Right atrium auricular region (tissue), 2 donors: Measurements from ENCODE around the gene ZNF316. TPM values are rescaled to one million over a fixed set of nuclear protein-coding genes. Genes with fewer than 3 reads are reported as not detected.

Source experiments
- DNase-seq: peaks from one replicate; pipeline ENCODE4 v3.0.0-alpha.2; 2019; ENCODE audit warnings: low spot score
- H3K27ac ChIP-seq, 2 donors: fragments of 200-600 bp; sonication (generic); 1 replicate in 1 of 2; 2 replicates in 1 of 2; pipeline ENCODE4 v1.5.1; 2016 to 2019
- H3K27me3 ChIP-seq, 2 donors: fragments of 200-600 bp; sonication (generic); one replicate each; pipeline versions ENCODE4 v1.5.1 to v1.6.0; 2017 to 2019
- H3K36me3 ChIP-seq: fragments of 200-600 bp; sonication (generic); one replicate; pipeline ENCODE4 v1.5.1; 2016
- H3K4me1 ChIP-seq, 2 donors: fragments of 200-600 bp; sonication (generic); one replicate each; pipeline versions ENCODE4 v1.5.1 to v1.6.0; 2017 to 2019
- H3K4me3 ChIP-seq, 2 donors: fragments of 200-600 bp; sonication (generic); 1 replicate in 1 of 2; 2 replicates in 1 of 2; pipeline ENCODE4 v1.5.1; 2017 to 2019; ENCODE audit warnings: mild to moderate bottlenecking in 1 of 2, moderate library complexity in 1 of 2
- H3K9me3 ChIP-seq, 2 donors: fragments of 200-600 bp; sonication (generic); one replicate each; pipeline ENCODE4 v1.5.1; 2019
- total RNA-seq, 2 donors: library from RNA; depleted of rRNA; stranded (reverse); fragments of >200 nt; gene quantifications; one replicate each; pipeline ENCODE4 v1.1.0, GENCODE V29; 2016
- TF ChIP-seq, protein P1 (sequence below), 2 donors: fragments of 200-600 bp; sonication (generic); IDR thresholded peaks; one replicate each; pipeline ENCODE4 v1.5.1; 2019; ENCODE audit warnings: antibody characterized with exemption in 2 of 2

ZNF316 gene
- total RNA-seq, 2 donors from 2014 or later: 9.0 to 12.6 TPM

DNA sequence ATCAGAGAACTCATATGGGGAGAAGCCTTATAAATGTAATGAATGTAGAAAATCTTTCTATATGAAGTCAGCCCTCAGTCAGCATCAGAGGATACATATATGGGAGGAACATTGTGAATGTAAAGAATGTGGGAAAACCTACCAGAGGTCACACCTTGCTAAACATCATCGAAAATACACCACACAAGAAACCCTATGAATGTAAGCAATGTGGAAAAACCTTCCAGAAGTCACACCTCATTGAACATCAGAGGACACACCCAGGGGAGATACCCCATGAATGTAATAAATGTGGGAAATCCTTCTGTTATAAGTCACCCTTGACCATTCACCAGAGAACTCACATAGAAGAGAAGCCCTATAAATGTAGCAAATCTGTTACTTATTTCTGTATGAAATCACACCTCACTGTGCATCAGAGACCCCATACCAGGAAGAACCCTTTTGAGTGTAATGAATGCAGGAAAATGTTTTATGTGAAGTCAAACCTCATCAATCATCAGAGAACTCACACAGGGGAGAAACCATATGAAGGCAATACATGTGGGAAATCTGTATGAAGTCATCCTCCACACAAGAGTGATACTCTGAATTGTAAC, 38.8 kb downstream of the ZNF316 start:
- no peak overlapping the region for H3K27ac ChIP-seq
- peaks cover 37 to 86% of the 10 kb centered on the region in 2 donors for H3K9me3 ChIP-seq
- TF ChIP-seq, protein P1, sequence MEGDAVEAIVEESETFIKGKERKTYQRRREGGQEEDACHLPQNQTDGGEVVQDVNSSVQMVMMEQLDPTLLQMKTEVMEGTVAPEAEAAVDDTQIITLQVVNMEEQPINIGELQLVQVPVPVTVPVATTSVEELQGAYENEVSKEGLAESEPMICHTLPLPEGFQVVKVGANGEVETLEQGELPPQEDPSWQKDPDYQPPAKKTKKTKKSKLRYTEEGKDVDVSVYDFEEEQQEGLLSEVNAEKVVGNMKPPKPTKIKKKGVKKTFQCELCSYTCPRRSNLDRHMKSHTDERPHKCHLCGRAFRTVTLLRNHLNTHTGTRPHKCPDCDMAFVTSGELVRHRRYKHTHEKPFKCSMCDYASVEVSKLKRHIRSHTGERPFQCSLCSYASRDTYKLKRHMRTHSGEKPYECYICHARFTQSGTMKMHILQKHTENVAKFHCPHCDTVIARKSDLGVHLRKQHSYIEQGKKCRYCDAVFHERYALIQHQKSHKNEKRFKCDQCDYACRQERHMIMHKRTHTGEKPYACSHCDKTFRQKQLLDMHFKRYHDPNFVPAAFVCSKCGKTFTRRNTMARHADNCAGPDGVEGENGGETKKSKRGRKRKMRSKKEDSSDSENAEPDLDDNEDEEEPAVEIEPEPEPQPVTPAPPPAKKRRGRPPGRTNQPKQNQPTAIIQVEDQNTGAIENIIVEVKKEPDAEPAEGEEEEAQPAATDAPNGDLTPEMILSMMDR (IDR thresholded peaks at IDR 0.05): no peak
- H3K27me3 ChIP-seq: no peaks in the 10 kb centered on the region
- H3K4me3 ChIP-seq: no peak overlapping the region
- no peaks in the 10 kb centered on the region for H3K36me3 ChIP-seq
- H3K4me1 ChIP-seq: no peaks in the 10 kb centered on the region
- no peak for DNase-seq

DNA sequence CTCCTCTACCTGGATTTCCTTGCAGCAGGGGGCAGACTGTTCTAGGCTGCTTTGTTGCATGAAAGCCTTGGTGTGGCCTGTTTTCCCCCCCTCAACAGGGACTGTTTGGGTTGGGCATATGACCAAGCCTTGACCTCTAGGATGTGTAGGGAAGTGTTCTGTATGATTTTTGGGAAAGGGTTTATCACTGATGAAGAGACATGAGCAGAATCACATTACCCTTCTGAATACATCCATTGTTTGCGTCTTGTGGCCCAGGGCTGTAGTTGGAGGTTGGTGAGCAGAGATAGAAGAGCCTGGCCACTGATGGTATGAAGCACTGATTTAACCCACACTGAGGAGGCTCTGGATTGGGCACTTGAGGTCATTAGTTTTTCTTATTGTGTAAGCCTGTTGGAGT, 43.0 kb downstream of the ZNF316 start:
- H3K9me3 ChIP-seq: peaks cover 47 to 99% of the 10 kb centered on the region in 2 donors
- TF ChIP-seq, protein P1 (IDR thresholded peaks at IDR 0.05): no peak
- H3K4me1 ChIP-seq: no peaks in the 10 kb centered on the region

DNA sequence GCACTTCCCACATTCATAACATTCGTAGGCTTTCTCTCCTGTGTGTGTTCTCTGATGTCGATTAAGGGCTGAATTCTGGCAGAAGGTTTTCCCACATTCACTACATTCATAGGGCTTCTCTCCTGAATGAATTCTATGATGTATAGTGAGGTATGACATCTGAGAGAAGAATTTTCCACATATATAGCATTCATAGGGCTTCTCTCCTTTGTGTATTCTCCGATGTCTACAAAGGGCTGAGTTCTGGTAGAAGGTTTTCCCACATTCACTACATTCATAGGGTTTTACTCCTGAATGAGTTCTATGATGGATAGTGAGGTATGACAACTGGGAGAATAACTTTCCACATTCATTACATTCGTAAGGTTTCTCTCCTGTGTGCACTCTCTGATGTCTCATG, 54.0 kb downstream of the ZNF316 start:
- Histone ChIP-seq H3K4me3 (no peak overlapping the region), H3K4me1 (no peaks in the 10 kb centered on the region), H3K27me3 (no peaks in the 10 kb centered on the region), H3K9me3 (peaks cover 59 to 100% of the 10 kb centered on the region in 2 donors), H3K27ac (no peak overlapping the region), H3K36me3 (peaks cover 99% of the 10 kb centered on the region)
- TF ChIP-seq, protein P1 (IDR thresholded peaks at IDR 0.05): no peak
- no peak for DNase-seq

More for the DNA sequence above, 43.0 kb downstream of the ZNF316 start:
- no peak overlapping the region for H3K27ac ChIP-seq
- H3K36me3 ChIP-seq: no peaks in the 10 kb centered on the region
- DNase-seq: no peak
- H3K27me3 ChIP-seq: no peaks in the 10 kb centered on the region
- H3K4me3 ChIP-seq: no peak overlapping the region

DNA sequence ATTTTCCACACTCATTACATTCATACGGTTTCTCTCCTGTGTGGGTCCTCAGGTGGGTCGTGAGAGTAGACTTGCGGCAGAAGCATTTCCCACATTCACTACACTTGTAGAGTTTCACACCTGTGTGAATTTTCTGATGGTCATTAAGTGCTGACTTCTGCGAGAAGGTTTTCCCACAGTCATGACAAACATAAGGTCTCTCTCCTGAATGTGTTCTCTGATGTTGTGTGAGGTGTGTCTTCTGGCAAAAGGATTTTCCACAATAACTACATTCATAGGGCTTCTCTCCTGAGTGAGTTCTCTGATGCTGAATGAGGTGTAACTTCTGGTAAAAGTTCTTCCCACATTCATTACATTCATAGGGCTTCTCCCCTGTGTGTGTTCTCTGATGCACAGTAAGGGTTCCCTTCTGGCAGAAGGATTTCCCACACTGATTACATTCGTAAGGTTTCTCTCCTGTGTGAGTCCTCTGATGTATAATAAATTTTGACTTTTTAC, 54.5 kb downstream of the ZNF316 start:
- Histone ChIP-seq H3K4me1 (no peaks in the 10 kb centered on the region), H3K9me3 (peaks cover 56 to 100% of the 10 kb centered on the region in 2 donors), H3K27me3 (no peaks in the 10 kb centered on the region), H3K36me3 (peaks cover 100% of the 10 kb centered on the region), H3K27ac (no peak overlapping the region), H3K4me3 (no peak overlapping the region)
- TF ChIP-seq, protein P1 (IDR thresholded peaks at IDR 0.05): no peak
- DNase-seq: no peak

DNA sequence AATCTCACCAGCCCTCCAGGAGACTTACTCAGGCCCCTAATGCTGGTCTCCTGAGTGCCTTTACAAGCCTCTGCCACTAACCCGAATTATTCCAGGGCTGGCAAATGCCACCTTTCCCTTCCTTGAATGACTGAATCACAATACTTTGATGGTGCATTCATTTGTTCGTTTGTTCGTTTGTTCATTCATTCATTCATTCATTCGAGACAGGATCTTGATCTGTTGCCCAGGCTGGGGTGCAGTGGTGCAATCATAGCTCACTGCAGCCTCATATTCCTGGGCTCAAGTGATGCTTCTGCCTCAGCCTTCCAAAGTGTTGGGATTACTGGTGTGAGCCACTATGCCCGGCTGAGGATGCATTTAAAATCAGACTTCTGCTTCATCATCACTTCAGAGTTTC, 63.7 kb downstream of the ZNF316 start:
- H3K36me3 ChIP-seq: peaks cover 60% of the 10 kb centered on the region
- peaks cover 0 to 34% of the 10 kb centered on the region in 2 donors for H3K9me3 ChIP-seq

More for the DNA sequence above, 63.7 kb downstream of the ZNF316 start:
- TF ChIP-seq, protein P1 (IDR thresholded peaks at IDR 0.05): no peak
- no peak for DNase-seq
- H3K27me3 ChIP-seq: no peaks in the 10 kb centered on the region
- H3K4me3 ChIP-seq: no peak overlapping the region
- peaks cover 0 to 25% of the 10 kb centered on the region in 2 donors for H3K4me1 ChIP-seq
- H3K27ac ChIP-seq: no peak overlapping the region
